Glutamatergic neuron (in vitro differentiated cells): ENCODE results near the gene DNAH6. TPM values are rescaled to one million over a fixed set of nuclear protein-coding genes. Genes with fewer than 3 reads are reported as not detected.

Source experiments
- DNase-seq: peaks from one replicate; pipeline ENCODE4 v3.0.0; 2022
- H3K27ac Mint-ChIP-seq: one replicate; pipeline ENCODE4 v1.8.0; 2020; ENCODE audit warnings: mild to moderate bottlenecking, mixed read lengths, inconsistent platforms; ENCODE audit not compliant: unreplicated experiment
- H3K27me3 Mint-ChIP-seq: one replicate; pipeline ENCODE4 v1.8.0; 2020; ENCODE audit warnings: mild to moderate bottlenecking, moderate library complexity, mixed read lengths, inconsistent platforms; ENCODE audit not compliant: unreplicated experiment
- H3K36me3 Mint-ChIP-seq: one replicate; pipeline ENCODE4 v1.8.0; 2020; ENCODE audit warnings: mild to moderate bottlenecking, mixed read lengths, inconsistent platforms; ENCODE audit not compliant: unreplicated experiment
- H3K4me1 Mint-ChIP-seq: one replicate; pipeline ENCODE4 v1.8.0; 2020; ENCODE audit warnings: mild to moderate bottlenecking, low read depth, mixed read lengths, inconsistent platforms; ENCODE audit not compliant: unreplicated experiment
- H3K4me3 Mint-ChIP-seq: one replicate; pipeline ENCODE4 v1.8.0; 2020; ENCODE audit warnings: mild to moderate bottlenecking, mixed read lengths, inconsistent platforms; ENCODE audit not compliant: unreplicated experiment
- H3K9me3 Mint-ChIP-seq: one replicate; pipeline ENCODE4 v1.8.0; 2020; ENCODE audit warnings: mild to moderate bottlenecking, moderate library complexity, mixed read lengths, inconsistent platforms; ENCODE audit not compliant: unreplicated experiment
- total RNA-seq: library from RNA; stranded (reverse); fragmentation: NEBNext Ultra II Directional; extraction: Animal tissue kit (Norgen Biotek cat#: 25700); gene quantifications from one replicate; pipeline ENCODE4 v1.2.1, GENCODE V29; 2021; ENCODE audit not compliant: unreplicated experiment
- TF ChIP-seq, protein P1 (sequence below): fragments of 200-600 bp; sonication (generic); IDR thresholded peaks from one replicate; pipeline ENCODE4 v1.5.0; 2021; ENCODE audit not compliant: partially characterized antibody, unreplicated experiment

The DNAH6 gene
- total RNA-seq, 1 donor from 2014 or later, result 0.86 TPM

DNA sequence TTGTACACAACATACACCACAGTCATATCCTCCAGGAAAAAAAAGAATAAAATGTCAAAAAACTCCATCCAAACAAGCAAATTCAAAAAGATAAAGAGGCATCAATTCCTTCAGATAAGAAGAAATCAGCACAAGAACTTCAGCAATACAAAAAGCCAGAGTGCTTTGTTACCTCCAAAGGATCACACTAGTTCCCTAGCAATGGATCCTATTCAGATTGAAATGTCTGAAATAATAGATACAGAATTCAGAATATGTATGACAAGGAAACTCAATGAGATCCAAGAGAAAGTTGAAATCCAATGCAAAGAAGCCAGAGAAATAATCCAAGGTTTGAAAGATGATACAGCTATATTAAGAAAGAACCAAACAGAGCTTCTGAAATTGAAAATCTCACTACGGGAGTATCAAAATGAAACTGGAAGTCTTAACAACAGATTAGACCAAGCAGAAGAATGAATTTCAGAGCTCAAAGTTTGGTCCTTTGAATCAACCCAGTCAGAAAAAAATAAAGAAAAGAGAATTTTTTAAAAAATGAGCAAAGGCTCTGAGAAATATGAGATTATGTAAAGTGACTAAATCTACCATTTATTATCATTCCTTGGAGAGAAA lies 284.0 kb downstream of the DNAH6 start:
- no peak for DNase-seq
- Mint-ChIP-seq H3K27ac (no peak overlapping the region), H3K4me1 (no peaks in the 10 kb centered on the region), H3K4me3 (no peak overlapping the region), H3K27me3 (no peaks in the 10 kb centered on the region), H3K36me3 (no peaks in the 10 kb centered on the region), H3K9me3 (no peaks in the 10 kb centered on the region)
- TF ChIP-seq, protein P1, sequence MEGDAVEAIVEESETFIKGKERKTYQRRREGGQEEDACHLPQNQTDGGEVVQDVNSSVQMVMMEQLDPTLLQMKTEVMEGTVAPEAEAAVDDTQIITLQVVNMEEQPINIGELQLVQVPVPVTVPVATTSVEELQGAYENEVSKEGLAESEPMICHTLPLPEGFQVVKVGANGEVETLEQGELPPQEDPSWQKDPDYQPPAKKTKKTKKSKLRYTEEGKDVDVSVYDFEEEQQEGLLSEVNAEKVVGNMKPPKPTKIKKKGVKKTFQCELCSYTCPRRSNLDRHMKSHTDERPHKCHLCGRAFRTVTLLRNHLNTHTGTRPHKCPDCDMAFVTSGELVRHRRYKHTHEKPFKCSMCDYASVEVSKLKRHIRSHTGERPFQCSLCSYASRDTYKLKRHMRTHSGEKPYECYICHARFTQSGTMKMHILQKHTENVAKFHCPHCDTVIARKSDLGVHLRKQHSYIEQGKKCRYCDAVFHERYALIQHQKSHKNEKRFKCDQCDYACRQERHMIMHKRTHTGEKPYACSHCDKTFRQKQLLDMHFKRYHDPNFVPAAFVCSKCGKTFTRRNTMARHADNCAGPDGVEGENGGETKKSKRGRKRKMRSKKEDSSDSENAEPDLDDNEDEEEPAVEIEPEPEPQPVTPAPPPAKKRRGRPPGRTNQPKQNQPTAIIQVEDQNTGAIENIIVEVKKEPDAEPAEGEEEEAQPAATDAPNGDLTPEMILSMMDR, result no peak

DNA sequence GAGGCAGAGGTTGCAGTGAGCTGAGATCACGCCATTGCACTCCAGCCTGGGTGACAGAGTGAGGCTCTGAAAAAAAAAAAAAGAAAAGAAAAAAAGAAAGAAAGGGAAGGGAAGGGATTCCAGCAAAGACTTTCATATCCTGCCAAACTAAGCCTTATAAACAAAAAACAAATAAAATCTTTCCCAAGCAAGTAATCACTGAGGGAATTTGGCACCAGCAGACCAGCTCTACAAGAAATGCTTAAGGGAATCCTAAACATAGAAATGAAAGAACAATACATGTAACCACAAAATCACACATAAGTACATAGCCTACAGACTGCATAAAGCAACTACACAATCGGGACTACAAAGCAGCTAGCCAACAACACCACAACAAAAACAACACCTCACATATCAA lies 285.5 kb downstream of the DNAH6 start:
- H3K4me1 Mint-ChIP-seq, result no peaks in the 10 kb centered on the region
- DNase-seq, result no peak
- H3K27ac Mint-ChIP-seq, result no peak overlapping the region
- H3K4me3 Mint-ChIP-seq, result no peak overlapping the region
- H3K27me3 Mint-ChIP-seq, result no peaks in the 10 kb centered on the region
- no peaks in the 10 kb centered on the region for H3K36me3 Mint-ChIP-seq
- no peaks in the 10 kb centered on the region for H3K9me3 Mint-ChIP-seq
- TF ChIP-seq, protein P1, result no peak

GRCh38 chr2:84805250-84805958 lies 289.1 kb downstream of the DNAH6 start:
- no peak overlapping the region for H3K27ac Mint-ChIP-seq
- H3K27me3 Mint-ChIP-seq, result peaks cover 2% of the 10 kb centered on the region
- H3K4me3 Mint-ChIP-seq, result no peak overlapping the region
- no peak for DNase-seq
- no peaks in the 10 kb centered on the region for H3K36me3 Mint-ChIP-seq
- H3K9me3 Mint-ChIP-seq, result no peaks in the 10 kb centered on the region
- TF ChIP-seq, protein P1, result no peak
- no peaks in the 10 kb centered on the region for H3K4me1 Mint-ChIP-seq

DNA sequence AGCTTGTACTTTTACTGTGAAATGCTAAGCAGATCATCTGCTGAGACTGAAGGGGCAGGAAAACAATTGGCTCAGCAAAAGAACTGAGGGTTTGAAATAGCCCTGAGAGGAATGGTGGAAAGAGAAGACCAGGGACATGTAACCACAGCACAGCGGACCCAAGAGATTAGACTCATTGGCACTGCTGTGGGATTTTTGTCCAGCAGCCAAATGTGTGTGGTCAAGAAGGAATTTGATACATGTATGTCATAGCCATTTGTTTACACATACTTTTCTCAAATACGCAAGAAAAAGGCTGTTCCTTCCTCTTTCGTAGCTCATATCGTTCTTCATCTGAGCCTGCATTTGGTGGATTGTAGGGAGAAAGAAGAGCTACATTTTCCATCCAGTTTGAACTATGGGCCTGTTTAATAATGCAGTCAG lies 290.8 kb downstream of the DNAH6 start:
- Mint-ChIP-seq H3K4me3 (no peak overlapping the region), H3K27me3 (peaks cover 2% of the 10 kb centered on the region), H3K27ac (no peak overlapping the region), H3K9me3 (no peaks in the 10 kb centered on the region), H3K36me3 (no peaks in the 10 kb centered on the region), H3K4me1 (no peaks in the 10 kb centered on the region)
- DNase-seq, result no peak
- TF ChIP-seq, protein P1, result no peak

DNA sequence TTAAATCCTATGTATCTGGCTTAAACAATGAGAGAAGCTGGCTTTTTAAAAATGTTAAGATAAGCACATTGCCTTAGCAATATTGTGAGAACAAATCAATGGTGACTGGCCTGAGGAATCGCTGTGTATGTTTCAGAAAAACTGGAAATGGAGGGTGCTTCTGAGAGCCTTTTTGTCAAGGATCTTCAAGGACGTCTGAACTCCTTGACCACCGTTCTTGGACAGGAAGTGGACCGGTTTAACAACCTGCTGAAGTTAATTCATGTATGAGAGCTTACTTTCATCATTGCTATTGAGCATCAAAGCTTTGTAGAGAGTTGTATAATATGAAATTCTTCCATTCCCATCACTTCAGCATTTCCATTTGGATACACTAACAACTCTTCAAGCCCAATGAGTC lies 292.0 kb downstream of the DNAH6 start:
- DNase-seq, result no peak
- Mint-ChIP-seq H3K36me3 (no peaks in the 10 kb centered on the region), H3K27ac (no peak overlapping the region), H3K4me3 (no peak overlapping the region), H3K27me3 (peaks cover 4% of the 10 kb centered on the region), H3K9me3 (no peaks in the 10 kb centered on the region), H3K4me1 (no peaks in the 10 kb centered on the region)
- TF ChIP-seq, protein P1, result no peak
